ENCODE results near the gene P2RY14. TPM values are rescaled to one million over a fixed set of nuclear protein-coding genes. Genes with fewer than 3 reads are reported as not detected.
A peak's percentile ranks its signal among the peaks of the same experiment; 100 is the strongest.

The P2RY14 gene
- total RNA-seq, 1 donor from 2014 or later, result 0.11 TPM

GRCh38 chr3:151314593-151314992 is 36.3 kb upstream of the P2RY14 start:
- H3K4me1 Mint-ChIP-seq (ENCODE audit: low read depth, unreplicated experiment), result peaks cover 24% of the 10 kb centered on the region
- H3K27ac Mint-ChIP-seq (ENCODE audit: unreplicated experiment), result peak overlapping the region; percentile 83
- FAIRE-seq, result no peak
- H3K9me3 ChIP-seq (ENCODE audit: insufficient read depth, low read depth, low read length), result no peaks in the 10 kb centered on the region
- H3K36me3 Mint-ChIP-seq (ENCODE audit: low read depth, unreplicated experiment), result peaks cover 6% of the 10 kb centered on the region
- H3K4me1 ChIP-seq (ENCODE audit: insufficient read depth, low read length), result peaks cover 3% of the 10 kb centered on the region
- H3K36me3 ChIP-seq (ENCODE audit: insufficient read depth, low read length), result no peaks in the 10 kb centered on the region
- no peak overlapping the region for H3K4me3 ChIP-seq (ENCODE audit: insufficient read depth, low read depth, low read length)
- H3K27me3 ChIP-seq (ENCODE audit: insufficient read depth, low read length), result no peaks in the 10 kb centered on the region
- H2AFZ ChIP-seq (ENCODE audit: low read depth, low read length), result no peak overlapping the region
- no peaks in the 10 kb centered on the region for H3K27me3 Mint-ChIP-seq (ENCODE audit: low read depth, unreplicated experiment)
- no peak overlapping the region for H3K27ac ChIP-seq (ENCODE audit: low read depth, low read length)
- H3K79me2 ChIP-seq (ENCODE audit: insufficient read depth, low read length), result no peaks in the 10 kb centered on the region
- H3K9me3 Mint-ChIP-seq (ENCODE audit: unreplicated experiment), result no peaks in the 10 kb centered on the region
- H4K20me1 ChIP-seq (ENCODE audit: insufficient read depth, low read length), result no peaks in the 10 kb centered on the region
- no peak for TF ChIP-seq CTCF (IDR thresholded peaks at IDR 0.05; ENCODE audit: insufficient read depth, low read depth, low read length)
- no peak for TF ChIP-seq EZH2 (IDR thresholded peaks at IDR 0.05; ENCODE audit: insufficient read depth, low read length)
- peak overlapping the region; percentile 76 for H3K4me3 Mint-ChIP-seq (ENCODE audit: unreplicated experiment)
- no peak overlapping the region for H3K9ac ChIP-seq (ENCODE audit: low read length)
- no peak for DNase-seq (ENCODE audit: low read depth)
- no peak overlapping the region for H3K4me2 ChIP-seq (ENCODE audit: low read length)

- H3K4me2 ChIP-seq (ENCODE audit: low read length), result no peak overlapping the region
- H2AFZ ChIP-seq (ENCODE audit: low read depth, low read length), result no peak overlapping the region
- Mint-ChIP-seq H3K4me1 (ENCODE audit: low read depth, unreplicated experiment) (peaks cover 27% of the 10 kb centered on the region), H3K36me3 (ENCODE audit: low read depth, unreplicated experiment) (peaks cover 6% of the 10 kb centered on the region), H3K9me3 (ENCODE audit: unreplicated experiment) (no peaks in the 10 kb centered on the region), H3K27ac (ENCODE audit: unreplicated experiment) (no peak overlapping the region), H3K27me3 (ENCODE audit: low read depth, unreplicated experiment) (no peaks in the 10 kb centered on the region), H3K4me3 (ENCODE audit: unreplicated experiment) (peak overlapping the region; percentile 71)
- H3K27ac ChIP-seq (ENCODE audit: low read depth, low read length), result no peak overlapping the region
- H3K79me2 ChIP-seq (ENCODE audit: insufficient read depth, low read length), result no peaks in the 10 kb centered on the region
- H3K9ac ChIP-seq (ENCODE audit: low read length), result no peak overlapping the region
- no peaks in the 10 kb centered on the region for H3K27me3 ChIP-seq (ENCODE audit: insufficient read depth, low read length)
- peaks cover 3% of the 10 kb centered on the region for H3K4me1 ChIP-seq (ENCODE audit: insufficient read depth, low read length)
- no peak for DNase-seq (ENCODE audit: low read depth)
- FAIRE-seq, result no peak
- no peak for TF ChIP-seq EZH2 (IDR thresholded peaks at IDR 0.05; ENCODE audit: insufficient read depth, low read length)
- no peak for TF ChIP-seq CTCF (IDR thresholded peaks at IDR 0.05; ENCODE audit: insufficient read depth, low read depth, low read length)
- H3K9me3 ChIP-seq (ENCODE audit: insufficient read depth, low read depth, low read length), result no peaks in the 10 kb centered on the region
- no peaks in the 10 kb centered on the region for H4K20me1 ChIP-seq (ENCODE audit: insufficient read depth, low read length)
- no peaks in the 10 kb centered on the region for H3K36me3 ChIP-seq (ENCODE audit: insufficient read depth, low read length)
- no peak overlapping the region for H3K4me3 ChIP-seq (ENCODE audit: insufficient read depth, low read depth, low read length)
Observed at GRCh38 chr3:151314137-151314536, 35.8 kb upstream of the P2RY14 start.

GRCh38 chr3:151312972-151313371 is 34.6 kb upstream of the P2RY14 start:
- Mint-ChIP-seq H3K36me3 (ENCODE audit: low read depth, unreplicated experiment) (peaks cover 6% of the 10 kb centered on the region), H3K4me1 (ENCODE audit: low read depth, unreplicated experiment) (peaks cover 23% of the 10 kb centered on the region), H3K27ac (ENCODE audit: unreplicated experiment) (no peak overlapping the region), H3K9me3 (ENCODE audit: unreplicated experiment) (no peaks in the 10 kb centered on the region), H3K4me3 (ENCODE audit: unreplicated experiment) (no peak overlapping the region), H3K27me3 (ENCODE audit: low read depth, unreplicated experiment) (no peaks in the 10 kb centered on the region)
- Histone ChIP-seq H3K4me3 (ENCODE audit: insufficient read depth, low read depth, low read length) (no peak overlapping the region), H3K9me3 (ENCODE audit: insufficient read depth, low read depth, low read length) (no peaks in the 10 kb centered on the region), H3K36me3 (ENCODE audit: insufficient read depth, low read length) (no peaks in the 10 kb centered on the region), H3K4me2 (ENCODE audit: low read length) (no peak overlapping the region), H3K79me2 (ENCODE audit: insufficient read depth, low read length) (no peaks in the 10 kb centered on the region), H3K9ac (ENCODE audit: low read length) (no peak overlapping the region), H3K4me1 (ENCODE audit: insufficient read depth, low read length) (peaks cover 4% of the 10 kb centered on the region), H2AFZ (ENCODE audit: low read depth, low read length) (no peak overlapping the region), H3K27ac (ENCODE audit: low read depth, low read length) (no peak overlapping the region), H4K20me1 (ENCODE audit: insufficient read depth, low read length) (no peaks in the 10 kb centered on the region), H3K27me3 (ENCODE audit: insufficient read depth, low read length) (no peaks in the 10 kb centered on the region)
- no peak for TF ChIP-seq EZH2 (IDR thresholded peaks at IDR 0.05; ENCODE audit: insufficient read depth, low read length)
- no peak for TF ChIP-seq CTCF (IDR thresholded peaks at IDR 0.05; ENCODE audit: insufficient read depth, low read depth, low read length)
- no peak for DNase-seq (ENCODE audit: low read depth)
- FAIRE-seq, result peak; percentile 55

All from astrocyte (in vitro differentiated cells and primary cell).